Stomach (tissue), 4 donors: ENCODE measurements around the gene LRIF1.

Experiments
- EP300 ChIP-seq: sonication (generic); formaldehyde crosslinking; IDR thresholded peaks from one replicate; pipeline ENCODE4 v1.6.1; 2017; ENCODE audit warnings: antibody characterized with exemption
- POLR2A ChIP-seq, 4 donors: fragments of 450-650 bp; IDR thresholded peaks; one replicate each; pipeline ENCODE4 v1.6.1; 2016; ENCODE audit warnings: antibody characterized with exemption in 4 of 4, control low read depth in 2 of 4, mild to moderate bottlenecking in 1 of 4, moderate library complexity in 1 of 4
- POLR2AphosphoS5 ChIP-seq, 3 donors: sonication (generic); formaldehyde crosslinking; IDR thresholded peaks; one replicate each; pipeline ENCODE4 v1.6.1; 2016; ENCODE audit warnings: antibody characterized with exemption in 3 of 3
- TF ChIP-seq, protein P1 (sequence below), 7 experiments: fragments of 450-650 bp in 4 of 7; fragments of 200-600 bp in 3 of 7; sonication (generic) in 3 of 7; IDR thresholded peaks; one replicate each; pipeline ENCODE4 v1.5.1; 2016 to 2019; ENCODE audit warnings: antibody characterized with exemption in 7 of 7, control low read depth in 2 of 7, mild to moderate bottlenecking in 1 of 7

- TF ChIP-seq, protein P1, sequence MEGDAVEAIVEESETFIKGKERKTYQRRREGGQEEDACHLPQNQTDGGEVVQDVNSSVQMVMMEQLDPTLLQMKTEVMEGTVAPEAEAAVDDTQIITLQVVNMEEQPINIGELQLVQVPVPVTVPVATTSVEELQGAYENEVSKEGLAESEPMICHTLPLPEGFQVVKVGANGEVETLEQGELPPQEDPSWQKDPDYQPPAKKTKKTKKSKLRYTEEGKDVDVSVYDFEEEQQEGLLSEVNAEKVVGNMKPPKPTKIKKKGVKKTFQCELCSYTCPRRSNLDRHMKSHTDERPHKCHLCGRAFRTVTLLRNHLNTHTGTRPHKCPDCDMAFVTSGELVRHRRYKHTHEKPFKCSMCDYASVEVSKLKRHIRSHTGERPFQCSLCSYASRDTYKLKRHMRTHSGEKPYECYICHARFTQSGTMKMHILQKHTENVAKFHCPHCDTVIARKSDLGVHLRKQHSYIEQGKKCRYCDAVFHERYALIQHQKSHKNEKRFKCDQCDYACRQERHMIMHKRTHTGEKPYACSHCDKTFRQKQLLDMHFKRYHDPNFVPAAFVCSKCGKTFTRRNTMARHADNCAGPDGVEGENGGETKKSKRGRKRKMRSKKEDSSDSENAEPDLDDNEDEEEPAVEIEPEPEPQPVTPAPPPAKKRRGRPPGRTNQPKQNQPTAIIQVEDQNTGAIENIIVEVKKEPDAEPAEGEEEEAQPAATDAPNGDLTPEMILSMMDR (IDR thresholded peaks at IDR 0.05) = no peak
- TF ChIP-seq POLR2A (IDR thresholded peaks at IDR 0.05) (no peak), EP300 (no peak), POLR2AphosphoS5 (IDR thresholded peaks at IDR 0.05) (no peak)
Observed at GRCh38 chr1:110921953-110922352, 41.8 kb downstream of the LRIF1 start.
